ENCODE results near the gene CDIPT. TPM values are rescaled to one million over a fixed set of nuclear protein-coding genes. Genes with fewer than 3 reads are reported as not detected.
"Not testable (repeated sequence)": the region's sequence is repeated elsewhere in the genome, so short reads cannot be mapped to it uniquely, and the experiment has no call there.

The CDIPT gene, protein sequence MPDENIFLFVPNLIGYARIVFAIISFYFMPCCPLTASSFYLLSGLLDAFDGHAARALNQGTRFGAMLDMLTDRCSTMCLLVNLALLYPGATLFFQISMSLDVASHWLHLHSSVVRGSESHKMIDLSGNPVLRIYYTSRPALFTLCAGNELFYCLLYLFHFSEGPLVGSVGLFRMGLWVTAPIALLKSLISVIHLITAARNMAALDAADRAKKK
- 73.8 TPM for polyA plus RNA-seq

DNA sequence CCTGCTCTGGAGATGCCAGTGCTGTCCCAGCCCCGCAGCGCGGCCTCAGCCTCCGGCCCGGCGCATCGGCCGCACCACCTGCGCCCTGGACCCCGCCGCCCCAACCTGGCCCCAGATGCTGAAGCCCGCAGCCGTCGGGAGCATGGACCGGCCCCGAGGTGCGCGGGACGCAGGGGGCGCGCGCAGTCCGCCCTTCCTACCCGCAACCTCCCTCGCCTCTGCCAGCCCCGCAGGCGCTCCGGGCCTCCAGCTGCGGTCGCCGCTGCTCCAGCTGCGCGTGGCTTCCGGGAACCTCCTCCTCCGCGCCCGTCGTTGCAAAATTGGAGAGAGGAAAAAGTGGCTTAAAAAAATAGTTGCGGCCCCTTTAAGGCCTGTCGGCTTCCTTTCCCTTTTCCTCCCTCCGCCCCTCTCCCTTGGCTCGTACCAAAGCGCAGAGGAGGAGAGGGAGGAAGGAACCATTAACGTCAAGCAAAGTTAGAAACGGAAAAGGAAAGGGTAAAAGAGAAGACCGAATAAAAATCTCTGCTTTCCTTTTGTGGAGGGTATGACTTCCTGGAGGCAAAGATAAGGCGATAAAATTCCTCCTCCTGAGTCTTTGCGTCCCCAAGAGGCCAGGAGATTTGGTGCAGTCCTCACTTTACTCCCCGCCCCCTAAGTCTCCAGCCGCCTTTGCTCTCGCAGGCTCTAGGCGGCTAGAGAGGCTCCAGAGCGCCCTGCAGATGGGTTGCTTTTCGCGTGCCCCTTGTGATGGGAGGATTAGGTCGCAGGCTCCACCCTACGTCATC is at the start of gene CDIPT:
Gene CDIPT (minus strand): TSS at position 343 of the 785 bp plus-strand sequence. CDS start 369 bp downstream, outside the sequence.
- Mint-ChIP-seq H3K27me3 (peaks cover 3% of the 10 kb centered on the region), H3K27ac (peak within 1 kb of the TSS; percentile 85 to 100 (median 98)), H3K36me3 (peaks cover 3% of the 10 kb centered on the region), H3K4me1 (peaks cover 9 to 13% (median 12%) of the 10 kb centered on the region in 3 donors), H3K9me3 (no peaks in the 10 kb centered on the region), H3K4me3 (peak within 1 kb of the TSS; percentile 84 to 98 (median 96))

DNA sequence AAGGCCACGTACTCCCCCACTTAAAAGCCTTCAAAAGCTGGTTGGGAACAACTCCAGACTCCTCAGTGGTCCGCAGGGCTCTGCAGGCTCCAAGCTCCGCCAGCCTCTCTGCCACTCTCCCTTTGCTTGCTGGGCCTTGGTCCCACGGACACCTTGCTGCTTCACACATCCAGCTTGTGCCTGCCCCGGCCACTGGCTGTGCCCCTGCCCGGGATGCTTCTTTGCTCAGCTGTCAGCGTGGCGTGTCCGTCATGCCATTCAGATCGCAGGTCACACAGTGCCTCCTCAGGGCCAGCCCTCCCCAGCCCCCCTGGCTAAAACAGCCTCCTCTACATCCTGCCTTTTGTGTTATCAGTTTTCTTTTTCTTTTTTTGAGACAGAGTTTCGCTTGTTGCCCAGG is 49.1 kb upstream of the CDIPT start:
- Mint-ChIP-seq H3K27ac (no peak overlapping the region), H3K9me3 (no peaks in the 10 kb centered on the region), H3K4me3 (no peak overlapping the region), H3K4me1 (peaks cover 2 to 6% (median 4%) of the 10 kb centered on the region in 3 donors), H3K36me3 (peaks cover 4% of the 10 kb centered on the region), H3K27me3 (no peaks in the 10 kb centered on the region)

DNA sequence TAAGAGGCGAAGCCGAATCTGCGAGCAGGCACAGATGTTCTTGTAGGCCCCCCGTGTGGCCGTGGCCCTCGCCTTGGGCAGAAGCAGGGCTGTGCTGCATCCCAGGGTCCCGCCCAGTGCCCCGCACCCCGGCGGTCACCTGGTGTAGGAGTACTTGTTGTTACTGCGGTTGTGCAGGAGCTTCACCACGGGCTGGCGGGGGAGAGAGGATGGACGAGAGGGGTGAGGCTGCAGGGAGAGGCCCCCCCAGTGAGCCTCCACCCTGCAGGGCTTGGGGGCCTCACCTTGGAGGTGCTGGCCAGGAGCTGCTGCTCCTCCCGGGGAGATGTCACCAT is 48.6 kb upstream of the CDIPT start:
- Mint-ChIP-seq H3K4me3 (no peak overlapping the region), H3K27ac (no peak overlapping the region), H3K27me3 (no peaks in the 10 kb centered on the region), H3K4me1 (peaks cover 2 to 6% (median 4%) of the 10 kb centered on the region in 3 donors), H3K9me3 (no peaks in the 10 kb centered on the region), H3K36me3 (peaks cover 4% of the 10 kb centered on the region)

DNA sequence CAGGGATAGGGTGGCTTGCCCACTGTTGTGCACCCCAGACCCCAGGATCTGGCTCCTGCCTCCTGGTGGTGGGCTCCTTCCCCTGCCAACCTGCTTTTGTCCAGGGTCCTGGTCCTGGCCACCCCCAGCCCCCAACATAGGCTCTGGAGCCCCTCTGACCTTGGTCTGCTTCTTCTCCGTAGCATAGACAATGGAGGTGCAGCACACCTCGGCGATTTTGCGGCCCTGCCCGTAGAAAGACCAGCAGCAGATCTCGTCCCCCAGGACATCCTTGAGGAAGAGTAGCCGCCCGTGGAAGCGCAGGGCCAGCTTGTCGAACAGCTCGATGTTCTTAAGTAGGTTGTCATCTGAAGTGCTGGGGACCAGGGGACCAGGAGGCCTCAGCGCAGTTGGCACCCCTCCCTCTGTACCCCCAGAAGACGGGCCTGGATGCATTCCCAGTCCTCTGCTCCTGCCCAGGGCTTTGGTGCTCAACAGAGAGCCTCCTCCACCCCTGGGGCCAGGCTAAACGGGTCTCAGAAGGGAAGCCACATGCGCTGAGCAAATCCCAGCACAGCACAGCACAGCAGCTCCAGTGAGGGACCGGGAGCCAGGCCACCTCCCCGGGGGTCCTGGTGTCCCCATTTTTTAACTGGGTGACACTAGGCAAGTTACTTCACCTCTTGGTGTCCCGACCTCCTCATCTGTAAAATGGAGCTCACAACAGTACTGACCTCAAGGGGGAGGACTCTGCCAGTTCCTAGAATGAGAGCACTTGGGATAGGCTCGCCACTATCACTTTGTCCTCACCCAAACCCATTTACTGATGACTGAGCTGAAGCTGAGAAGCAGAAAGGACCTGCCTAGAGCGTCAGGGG is 48.0 kb upstream of the CDIPT start:
- Mint-ChIP-seq H3K27me3 (no peaks in the 10 kb centered on the region), H3K27ac (no peak overlapping the region), H3K36me3 (peaks cover 4% of the 10 kb centered on the region), H3K4me1 (peaks cover 2 to 6% (median 4%) of the 10 kb centered on the region in 3 donors), H3K9me3 (no peaks in the 10 kb centered on the region), H3K4me3 (no peak overlapping the region)

DNA sequence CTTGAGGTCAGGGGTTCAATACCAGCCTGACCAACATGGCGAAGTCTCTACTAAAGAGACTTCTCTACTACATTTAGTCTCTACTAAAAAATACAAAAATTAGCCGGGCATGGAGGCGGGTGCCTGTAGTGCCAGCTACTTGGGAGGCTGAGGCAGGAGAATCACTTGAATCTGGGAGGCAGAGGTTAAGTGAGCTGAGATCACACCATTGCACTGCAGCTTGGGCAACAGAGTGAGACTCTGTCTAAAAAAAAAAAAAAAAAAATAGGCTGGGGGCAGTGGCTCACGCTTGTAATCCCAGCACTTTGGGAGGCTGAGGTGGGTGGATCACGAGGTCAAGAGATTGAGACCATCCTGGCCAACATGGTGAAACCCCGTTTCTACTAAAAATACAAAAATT is 46.8 kb upstream of the CDIPT start:
- H3K4me1 Mint-ChIP-seq, H3K4me3 Mint-ChIP-seq, H3K9me3 Mint-ChIP-seq, H3K36me3 Mint-ChIP-seq, H3K27me3 Mint-ChIP-seq: not testable (repeated sequence)
- H3K27ac Mint-ChIP-seq, result peak overlapping the region in 1 of 3 donors; percentile 4

DNA sequence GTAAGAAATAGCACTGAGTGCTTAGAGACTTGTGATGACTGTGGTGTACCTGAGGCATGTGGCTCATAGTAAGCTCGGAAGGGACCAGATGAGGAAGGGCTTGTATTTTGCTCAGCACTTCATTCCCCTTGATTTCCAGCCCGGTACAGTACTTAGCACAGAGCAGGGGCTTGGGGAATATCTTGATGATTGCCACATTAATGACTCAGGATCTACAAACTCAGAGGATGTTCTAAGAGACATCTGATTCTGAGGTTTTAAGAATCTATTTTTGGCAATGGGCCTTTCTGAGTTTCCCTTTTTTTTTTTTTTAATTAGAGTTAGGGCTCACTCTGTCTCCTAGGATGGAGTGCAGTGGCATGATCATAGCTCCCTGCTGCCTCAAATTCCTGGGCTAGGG is 46.4 kb upstream of the CDIPT start:
- Mint-ChIP-seq H3K4me1 (peaks cover 2 to 6% (median 4%) of the 10 kb centered on the region in 3 donors), H3K27ac (peak overlapping the region in 2 of 3 donors; percentile 0 to 4), H3K9me3 (no peaks in the 10 kb centered on the region), H3K27me3 (no peaks in the 10 kb centered on the region), H3K36me3 (peaks cover 1% of the 10 kb centered on the region), H3K4me3 (no peak overlapping the region)

DNA sequence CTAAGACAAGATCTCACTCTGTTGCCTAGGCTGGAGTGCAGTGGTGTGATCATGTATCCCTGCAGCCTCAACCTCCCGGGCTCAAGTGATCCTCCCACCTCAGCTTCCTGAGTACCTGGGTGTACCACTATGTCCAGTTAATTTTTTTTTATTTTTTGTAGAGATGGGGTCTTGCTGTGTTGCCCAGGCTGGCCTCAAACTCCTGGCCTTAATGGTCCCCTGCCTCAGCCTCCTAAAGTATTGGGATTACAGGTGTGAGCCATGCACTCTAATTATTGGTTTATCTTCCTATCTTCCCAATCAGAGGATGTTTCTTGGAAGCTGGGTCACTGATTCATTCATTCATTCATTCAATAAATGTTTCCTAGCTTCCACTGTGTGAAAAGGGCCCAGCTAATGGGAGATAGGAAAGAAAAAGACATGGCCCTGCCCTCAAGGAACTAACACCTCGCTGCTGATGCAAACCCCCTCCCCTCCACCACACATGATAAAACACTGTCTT is 45.7 kb upstream of the CDIPT start:
- no peak overlapping the region for H3K27ac Mint-ChIP-seq
- H3K4me3 Mint-ChIP-seq, result no peak overlapping the region
- no peaks in the 10 kb centered on the region for H3K9me3 Mint-ChIP-seq
- no peaks in the 10 kb centered on the region for H3K27me3 Mint-ChIP-seq
- peaks cover 1% of the 10 kb centered on the region for H3K36me3 Mint-ChIP-seq
- H3K4me1 Mint-ChIP-seq, result peaks cover 2 to 6% (median 4%) of the 10 kb centered on the region in 3 donors

DNA sequence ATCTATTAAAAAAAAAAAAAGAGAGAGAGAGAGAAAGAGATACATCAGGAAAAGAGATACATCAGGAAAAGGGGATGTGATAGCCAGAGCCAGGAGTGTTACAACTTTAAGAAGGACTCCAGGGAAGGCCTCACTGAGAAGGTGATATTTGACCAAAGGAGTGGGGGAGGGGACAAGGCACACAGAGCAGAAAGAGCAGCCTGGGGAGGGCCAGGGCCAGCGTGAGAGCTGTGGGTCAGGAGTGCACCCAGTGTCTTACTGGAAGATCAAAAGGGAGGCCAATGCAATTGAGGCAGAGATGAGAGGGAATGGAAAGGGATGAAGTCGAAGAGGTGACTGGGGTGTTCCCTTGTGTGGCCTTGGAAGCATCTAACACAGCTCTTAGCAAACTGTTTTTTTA is 44.9 kb upstream of the CDIPT start:
- peaks cover 1% of the 10 kb centered on the region for H3K36me3 Mint-ChIP-seq
- peaks cover 2 to 6% (median 4%) of the 10 kb centered on the region in 3 donors for H3K4me1 Mint-ChIP-seq
- H3K27ac Mint-ChIP-seq, result no peak overlapping the region
- H3K4me3 Mint-ChIP-seq, result no peak overlapping the region
- H3K27me3 Mint-ChIP-seq, result no peaks in the 10 kb centered on the region
- H3K9me3 Mint-ChIP-seq, result no peaks in the 10 kb centered on the region

DNA sequence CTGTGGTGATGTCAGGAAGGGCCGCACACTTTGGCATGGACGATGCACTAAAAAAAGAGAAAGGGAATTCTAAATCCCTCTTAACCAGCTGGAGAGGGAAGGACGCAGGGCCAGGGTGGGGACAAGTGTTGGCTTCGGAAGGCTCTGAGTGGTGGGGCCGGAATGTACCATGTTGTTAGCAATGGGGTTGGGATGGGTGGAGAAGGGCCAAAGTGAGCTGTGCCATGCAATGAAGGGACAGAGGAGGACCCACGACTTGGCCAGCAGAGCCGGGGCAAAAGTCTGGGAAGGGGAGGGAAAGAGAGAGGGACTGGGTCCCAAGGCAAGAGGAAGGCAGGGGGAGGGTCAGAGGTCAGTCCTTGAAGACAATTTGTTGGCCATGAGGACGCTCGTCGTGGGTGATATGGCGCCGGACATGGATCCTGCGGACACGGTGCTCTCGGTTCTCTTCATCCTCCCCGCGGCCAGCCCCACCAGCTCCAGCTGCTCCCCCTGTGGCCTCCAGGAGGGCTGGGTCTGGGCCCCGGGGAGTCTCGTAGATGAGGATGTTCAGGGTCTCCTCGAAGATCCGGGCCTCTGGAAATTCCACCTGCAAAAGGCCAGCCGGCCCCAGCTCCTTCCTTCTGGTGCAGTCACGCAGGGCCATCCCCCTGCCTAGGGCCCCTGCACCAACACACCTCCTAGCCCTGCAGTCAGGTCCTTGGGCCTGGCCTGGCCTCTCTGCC is 43.7 kb upstream of the CDIPT start:
- H3K27me3 Mint-ChIP-seq, result no peaks in the 10 kb centered on the region
- no peaks in the 10 kb centered on the region for H3K9me3 Mint-ChIP-seq
- peaks cover 2 to 9% (median 8%) of the 10 kb centered on the region in 3 donors for H3K4me1 Mint-ChIP-seq
- H3K27ac Mint-ChIP-seq, result peak overlapping the region in 1 of 3 donors; percentile 77
- no peak overlapping the region for H3K4me3 Mint-ChIP-seq
- no peaks in the 10 kb centered on the region for H3K36me3 Mint-ChIP-seq

DNA sequence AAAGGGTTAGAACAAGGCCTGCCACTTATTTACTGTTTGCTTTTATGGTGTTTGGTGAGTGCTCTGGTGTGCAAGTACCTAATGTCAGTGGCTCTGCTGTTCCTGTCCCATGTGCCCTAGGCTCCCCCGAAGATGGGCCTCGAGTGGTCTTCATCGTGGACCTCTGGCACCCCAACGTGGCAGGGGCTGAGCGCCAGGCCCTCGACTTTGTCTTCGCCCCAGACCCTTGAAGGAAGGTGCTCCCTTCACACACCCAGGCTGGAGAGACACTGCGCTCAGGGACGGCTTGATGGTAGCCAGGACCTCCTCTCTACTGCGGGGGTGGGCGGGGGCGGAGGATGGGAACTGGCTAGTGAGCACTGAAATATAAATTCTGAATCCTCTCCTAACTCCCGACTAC is 42.6 kb upstream of the CDIPT start:
- H3K4me1 Mint-ChIP-seq, result peaks cover 2 to 9% (median 8%) of the 10 kb centered on the region in 3 donors
- H3K9me3 Mint-ChIP-seq, result no peaks in the 10 kb centered on the region
- H3K27ac Mint-ChIP-seq, result no peak overlapping the region
- no peak overlapping the region for H3K4me3 Mint-ChIP-seq
- no peaks in the 10 kb centered on the region for H3K36me3 Mint-ChIP-seq
- H3K27me3 Mint-ChIP-seq, result peaks cover 1% of the 10 kb centered on the region

DNA sequence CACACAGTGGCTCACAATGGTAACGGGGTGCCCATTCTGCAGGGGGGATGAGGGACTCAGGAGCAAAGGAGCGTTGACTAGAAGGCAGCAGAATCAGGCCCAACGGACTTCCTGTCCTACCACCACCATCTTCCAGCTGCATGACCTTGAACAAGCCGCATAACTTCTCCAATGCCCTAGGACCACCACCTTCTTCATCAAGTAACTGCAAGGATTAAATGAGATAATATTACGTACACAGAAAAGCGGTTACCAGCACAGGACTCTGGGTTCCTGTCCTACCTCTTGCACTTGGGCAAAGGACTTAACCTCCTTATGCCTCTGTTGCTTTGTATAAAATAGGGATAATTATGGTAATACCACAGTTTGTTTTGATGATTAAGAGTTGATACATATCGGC is 41.9 kb upstream of the CDIPT start:
- no peaks in the 10 kb centered on the region for H3K9me3 Mint-ChIP-seq
- H3K27me3 Mint-ChIP-seq, result peaks cover 2% of the 10 kb centered on the region
- H3K36me3 Mint-ChIP-seq, result no peaks in the 10 kb centered on the region
- H3K27ac Mint-ChIP-seq, result no peak overlapping the region
- H3K4me3 Mint-ChIP-seq, result peak overlapping the region in 1 of 4 donors; percentile 55
- H3K4me1 Mint-ChIP-seq, result peaks cover 2 to 9% (median 8%) of the 10 kb centered on the region in 3 donors

DNA sequence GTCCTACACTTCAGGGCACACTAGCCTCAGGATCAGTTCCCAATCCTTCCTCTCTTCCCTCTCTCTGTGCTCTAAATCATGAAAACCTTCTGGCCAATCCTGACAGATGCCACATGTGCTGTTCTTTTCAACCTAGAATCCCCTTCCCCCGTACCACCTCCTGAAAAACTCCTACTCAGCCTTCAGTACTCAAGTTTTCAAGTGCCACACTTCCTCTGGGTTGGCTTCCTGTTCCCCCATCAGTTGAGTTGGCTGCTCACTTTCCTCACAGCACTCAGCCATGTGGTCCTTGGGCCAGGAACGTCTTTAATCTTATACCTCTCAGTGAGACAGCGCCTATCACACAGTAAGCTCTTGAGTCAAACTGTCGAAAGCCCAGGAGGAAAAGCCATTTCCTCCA is 40.6 kb upstream of the CDIPT start:
- H3K27ac Mint-ChIP-seq, result no peak overlapping the region
- peak overlapping the region in 1 of 4 donors; percentile 6 for H3K4me3 Mint-ChIP-seq
- H3K36me3 Mint-ChIP-seq, result no peaks in the 10 kb centered on the region
- H3K9me3 Mint-ChIP-seq, result no peaks in the 10 kb centered on the region
- peaks cover 4% of the 10 kb centered on the region for H3K27me3 Mint-ChIP-seq
- peaks cover 0 to 5% (median 5%) of the 10 kb centered on the region in 3 donors for H3K4me1 Mint-ChIP-seq

DNA sequence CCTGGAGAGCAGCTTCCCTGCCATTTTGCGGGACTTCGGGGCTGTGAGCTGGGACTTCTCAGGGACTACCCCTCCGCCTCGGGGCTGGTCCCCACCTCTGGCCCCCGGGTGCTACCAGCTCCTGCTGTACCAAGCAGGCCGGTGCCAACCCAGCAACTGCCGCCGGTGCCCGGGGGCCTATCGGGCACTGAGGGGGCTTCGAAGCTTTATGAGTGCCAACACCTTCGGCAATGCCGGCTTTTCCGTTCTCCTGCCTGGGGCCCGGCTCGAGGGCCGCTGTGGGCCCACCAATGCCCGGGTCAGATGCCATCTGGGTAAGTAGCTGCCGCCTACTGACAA is 38.5 kb upstream of the CDIPT start:
- Mint-ChIP-seq H3K4me1 (peaks cover 0 to 5% (median 5%) of the 10 kb centered on the region in 3 donors), H3K27ac (no peak overlapping the region), H3K27me3 (peaks cover 19% of the 10 kb centered on the region), H3K9me3 (no peaks in the 10 kb centered on the region), H3K36me3 (no peaks in the 10 kb centered on the region), H3K4me3 (peak overlapping the region in 1 of 4 donors; percentile 84)

DNA sequence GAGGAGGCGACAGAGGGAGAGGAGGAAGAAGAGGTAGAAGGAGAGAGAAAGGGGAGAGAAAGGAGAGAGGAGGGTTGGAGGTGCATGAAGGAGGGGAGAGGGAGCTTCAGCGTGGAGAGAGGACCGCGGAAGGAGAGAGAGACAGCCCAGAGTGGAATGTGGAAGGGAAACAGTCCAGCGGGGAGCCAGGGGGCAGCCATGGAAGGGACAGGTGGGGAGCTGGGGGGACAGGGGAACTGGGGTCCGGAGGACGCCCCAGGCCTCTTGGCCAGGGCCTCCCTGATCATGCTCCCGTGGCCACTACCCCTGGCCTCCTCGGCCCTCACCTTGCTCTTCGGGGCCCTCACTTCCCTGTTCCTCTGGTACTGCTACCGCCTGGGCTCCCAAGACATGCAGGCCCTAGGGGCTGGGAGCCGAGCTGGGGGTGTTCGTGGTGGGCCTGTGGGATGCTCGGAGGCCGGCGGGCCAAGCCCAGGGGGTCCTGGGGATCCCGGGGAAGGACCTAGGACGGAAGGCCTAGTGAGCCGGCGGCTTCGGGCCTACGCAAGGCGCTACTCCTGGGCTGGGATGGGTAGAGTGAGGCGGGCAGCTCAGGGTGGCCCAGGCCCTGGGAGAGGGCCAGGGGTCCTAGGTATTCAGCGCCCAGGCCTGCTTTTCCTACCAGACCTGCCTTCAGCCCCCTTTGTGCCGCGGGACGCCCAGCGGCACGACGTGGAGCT is 38.0 kb upstream of the CDIPT start:
- H3K36me3 Mint-ChIP-seq, result peaks cover 2% of the 10 kb centered on the region

More for the DNA sequence above, 38.0 kb upstream of the CDIPT start:
- Mint-ChIP-seq H3K4me1 (peaks cover 0 to 5% (median 5%) of the 10 kb centered on the region in 3 donors), H3K27me3 (peaks cover 22% of the 10 kb centered on the region), H3K4me3 (peak overlapping the region in 3 of 4 donors; percentile 55 to 71 (median 62)), H3K9me3 (no peaks in the 10 kb centered on the region), H3K27ac (no peak overlapping the region)
